Occipital lobe (tissue), 1 donor: ENCODE measurements around the gene APBA1. TPM values are rescaled to one million over a fixed set of nuclear protein-coding genes. Genes with fewer than 3 reads are reported as not detected.

ENCODE experiments used
- total RNA-seq: library from RNA; depleted of rRNA; stranded (reverse); fragments of >200 nt; gene quantifications from one replicate; pipeline ENCODE4 v1.2.3, GENCODE V29; 2014

The APBA1 gene
- total RNA-seq, 1 donor from 2014 or later: 29.0 TPM

Other genes starting within 250 kb of the APBA1 start
- 94.5 TPM for gene PTAR1, start 87.6 kb upstream of the APBA1 start, total RNA-seq
- gene CFAP95, start 148.4 kb upstream of the APBA1 start, total RNA-seq: not detected